ENCODE results near the gene STK32C.

Gene STK32C

GRCh38 chr10:132264306-132264950 lies 43.3 kb downstream of the STK32C start:
- no peak for DNase-seq

GRCh38 chr10:132263866-132264265 lies 43.9 kb downstream of the STK32C start:
- no peak for DNase-seq

GRCh38 chr10:132259702-132260482 lies 47.9 kb downstream of the STK32C start:
- DNase-seq = no peak

GRCh38 chr10:132258423-132258822 lies 49.3 kb downstream of the STK32C start:
- no peak for DNase-seq

GRCh38 chr10:132257907-132258306 lies 49.8 kb downstream of the STK32C start:
- DNase-seq = no peak

GRCh38 chr10:132257271-132257670 lies 50.5 kb downstream of the STK32C start:
- no peak for DNase-seq

- no peak for DNase-seq
Observed at GRCh38 chr10:132256866-132257265, 50.9 kb downstream of the STK32C start.

- no peak for DNase-seq
Observed at GRCh38 chr10:132255489-132256344, 52.0 kb downstream of the STK32C start.

- no peak for DNase-seq
Observed at GRCh38 chr10:132254841-132255240, 52.9 kb downstream of the STK32C start.

- DNase-seq = no peak
Observed at GRCh38 chr10:132253092-132253687, 54.6 kb downstream of the STK32C start.

- DNase-seq = no peak
Observed at GRCh38 chr10:132252412-132252811, 55.3 kb downstream of the STK32C start.

GRCh38 chr10:132251928-132252327 lies 55.8 kb downstream of the STK32C start:
- no peak for DNase-seq

- DNase-seq = no peak
Observed at GRCh38 chr10:132250481-132251475, 57.0 kb downstream of the STK32C start.

GRCh38 chr10:132249824-132250375 lies 57.9 kb downstream of the STK32C start:
- no peak for DNase-seq

- DNase-seq = no peak
Observed at GRCh38 chr10:132249226-132249724, 58.5 kb downstream of the STK32C start.

GRCh38 chr10:132248455-132249225 lies 59.1 kb downstream of the STK32C start:
- DNase-seq = peak; percentile 33

GRCh38 chr10:132247943-132248342 lies 59.8 kb downstream of the STK32C start:
- no peak for DNase-seq

- DNase-seq = no peak
Observed at GRCh38 chr10:132246296-132246695, 61.5 kb downstream of the STK32C start.

- DNase-seq = no peak
Observed at GRCh38 chr10:132245056-132245455, 62.7 kb downstream of the STK32C start.

- no peak for DNase-seq
Observed at GRCh38 chr10:132243626-132244025, 64.1 kb downstream of the STK32C start.

Data from NCI-H1105 treated with DMSO at 0.1 percent for 48 hours (cell line).